Naive thymus-derived CD4-positive, alpha-beta T cell (primary cell): Measurements from ENCODE around the gene IRX2. TPM values are rescaled to one million over a fixed set of nuclear protein-coding genes. Genes with fewer than 3 reads are reported as not detected.

Experiments used
- ATAC-seq: fragments of 150-1000 bp; cut with Tn5 transposase; 2 replicates; pipeline ENCODE4 v1.10.0; 2021; ENCODE audit warnings: mild to moderate bottlenecking, moderate library complexity
- CTCF ChIA-PET: fragments of 350-600 bp; sonication (Branson Sonifier 250); formaldehyde crosslinking; loops from one replicate; lab custom pipeline; 2021; ENCODE audit warnings: antibody characterized with exemption; lab: Charles Lee
- POLR2A ChIA-PET: fragments of 350-600 bp; sonication (Branson Sonifier 250); formaldehyde crosslinking; loops from one replicate; lab custom pipeline; 2021; ENCODE audit warnings: antibody characterized with exemption, inconsistent platforms; lab: Charles Lee
- DNase-seq, 9 donors: peaks; one replicate each; pipeline versions ENCODE4 v3.0.0 to v3.0.0-alpha.2; 2020 to 2022; ENCODE audit warnings: mixed read lengths in 1 of 9
- H3K27ac ChIP-seq: one replicate; pipeline ENCODE4 v1.7.0; 2013; ENCODE audit warnings: mild to moderate bottlenecking, low read depth, low read length, moderate library complexity
- H3K27me3 ChIP-seq, 2 donors: one replicate each; pipeline ENCODE4 v1.7.0; 2013; ENCODE audit warnings: low read length in 2 of 2, mild to moderate bottlenecking in 2 of 2, moderate library complexity in 2 of 2; ENCODE audit not compliant: control insufficient read depth in 2 of 2, insufficient read depth in 2 of 2
- H3K36me3 ChIP-seq, 3 experiments: 1 replicate in 2 of 3; 2 replicates in 1 of 3; pipeline ENCODE4 v1.7.0; 2013; ENCODE audit warnings: low read length in 3 of 3, mild to moderate bottlenecking in 3 of 3, moderate library complexity in 1 of 3; ENCODE audit not compliant: insufficient read depth in 3 of 3, control insufficient read depth in 2 of 3
- H3K4me1 ChIP-seq, 2 donors: one replicate each; pipeline ENCODE4 v1.7.0; 2013; ENCODE audit warnings: low read length in 2 of 2, mild to moderate bottlenecking in 2 of 2, moderate library complexity in 1 of 2; ENCODE audit not compliant: control insufficient read depth in 2 of 2, insufficient read depth in 2 of 2
- H3K4me3 ChIP-seq: 2 replicates; pipeline ENCODE4 v1.7.0; 2013; ENCODE audit warnings: mild to moderate bottlenecking, low read length
- H3K9me3 ChIP-seq, 3 experiments: 1 replicate in 2 of 3; 2 replicates in 1 of 3; pipeline ENCODE4 v1.7.0; 2013; ENCODE audit warnings: low read length in 3 of 3; ENCODE audit not compliant: control insufficient read depth in 2 of 3
- H3K27ac Mint-ChIP-seq, 9 donors: one replicate each; pipeline ENCODE4 v1.8.0; 2020 to 2022; ENCODE audit warnings: mixed read lengths in 9 of 9, mild to moderate bottlenecking in 8 of 9, moderate library complexity in 5 of 9, inconsistent platforms in 2 of 9
- H3K27me3 Mint-ChIP-seq, 5 donors: one replicate each; pipeline ENCODE4 v1.8.0; 2021 to 2022; ENCODE audit warnings: mixed read lengths in 5 of 5, mild to moderate bottlenecking in 1 of 5
- H3K36me3 Mint-ChIP-seq, 5 donors: one replicate each; pipeline ENCODE4 v1.8.0; 2020 to 2022; ENCODE audit warnings: mixed read lengths in 5 of 5, mild to moderate bottlenecking in 3 of 5, inconsistent platforms in 1 of 5
- H3K4me1 Mint-ChIP-seq, 7 donors: one replicate each; pipeline ENCODE4 v1.8.0; 2020 to 2022; ENCODE audit warnings: mixed read lengths in 7 of 7, mild to moderate bottlenecking in 3 of 7, inconsistent platforms in 1 of 7
- H3K4me3 Mint-ChIP-seq, 10 donors: one replicate each; pipeline ENCODE4 v1.8.0; 2020 to 2022; ENCODE audit warnings: mild to moderate bottlenecking in 10 of 10, mixed read lengths in 10 of 10, moderate library complexity in 6 of 10, inconsistent platforms in 2 of 10
- H3K9me3 Mint-ChIP-seq, 11 donors: one replicate each; pipeline ENCODE4 v1.8.0; 2020 to 2022; ENCODE audit warnings: mixed read lengths in 11 of 11, mild to moderate bottlenecking in 4 of 11, inconsistent platforms in 1 of 11, moderate library complexity in 1 of 11
- intact Hi-C, 2 donors: fragments of 100-400 bp; cut with micrococcal nuclease; formaldehyde crosslinking; loops; one replicate each; pipeline ENCODE4 v1.15.1; 2023
- polyA plus RNA-seq, 2 donors: library from polyadenylated mRNA; unstranded; fragments of 300-500 nt; fragmentation: Illumina TruSeq; gene quantifications; one replicate each; pipeline ENCODE4 v1.2.3, GENCODE V29; 2021
- total RNA-seq, 6 experiments: library from RNA in 5 of 6; stranded (reverse) in 5 of 6; gene quantifications; 1 replicate in 5 of 6; 2 replicates in 1 of 6; pipeline ENCODE4 v1.2.3 and lab custom pipeline; 2021 to 2026

The IRX2 gene
- total and polyA plus RNA-seq, 7 experiments from 2014 or later: not detected

DNA sequence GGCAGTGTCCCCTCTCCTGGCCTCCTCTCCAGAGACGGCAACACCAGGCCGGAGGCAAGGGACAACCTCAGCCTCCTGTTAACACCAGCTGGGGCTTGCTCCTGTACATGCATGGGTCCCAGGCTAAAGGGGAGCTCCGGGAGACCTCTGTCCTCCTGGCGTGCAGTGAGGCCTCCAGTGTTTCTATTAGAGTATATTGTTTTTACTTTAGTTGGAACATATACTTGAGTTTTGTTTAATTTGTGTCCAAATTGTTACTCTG, 12.0 kb upstream of the IRX2 start:
- Histone ChIP-seq H3K4me3 (no peak overlapping the region), H3K4me1 (no peaks in the 10 kb centered on the region), H3K27ac (no peak overlapping the region), H3K36me3 (no peaks in the 10 kb centered on the region), H3K9me3 (no peaks in the 10 kb centered on the region), H3K27me3 (no peaks in the 10 kb centered on the region)
- ChIA-PET POLR2A (no interaction called here), CTCF (no interaction called here)
- no peaks in the 10 kb centered on the region for H3K4me1 Mint-ChIP-seq
- no peak for ATAC-seq
- peaks cover 0 to 7% (median 2%) of the 10 kb centered on the region in 11 donors for H3K9me3 Mint-ChIP-seq
- no peak for DNase-seq
- H3K27me3 Mint-ChIP-seq: peaks cover 12 to 61% (median 38%) of the 10 kb centered on the region in 5 donors
- intact Hi-C loops: no loop called here
- no peaks in the 10 kb centered on the region for H3K36me3 Mint-ChIP-seq
- no peak overlapping the region for H3K27ac Mint-ChIP-seq
- no peak overlapping the region for H3K4me3 Mint-ChIP-seq

DNA sequence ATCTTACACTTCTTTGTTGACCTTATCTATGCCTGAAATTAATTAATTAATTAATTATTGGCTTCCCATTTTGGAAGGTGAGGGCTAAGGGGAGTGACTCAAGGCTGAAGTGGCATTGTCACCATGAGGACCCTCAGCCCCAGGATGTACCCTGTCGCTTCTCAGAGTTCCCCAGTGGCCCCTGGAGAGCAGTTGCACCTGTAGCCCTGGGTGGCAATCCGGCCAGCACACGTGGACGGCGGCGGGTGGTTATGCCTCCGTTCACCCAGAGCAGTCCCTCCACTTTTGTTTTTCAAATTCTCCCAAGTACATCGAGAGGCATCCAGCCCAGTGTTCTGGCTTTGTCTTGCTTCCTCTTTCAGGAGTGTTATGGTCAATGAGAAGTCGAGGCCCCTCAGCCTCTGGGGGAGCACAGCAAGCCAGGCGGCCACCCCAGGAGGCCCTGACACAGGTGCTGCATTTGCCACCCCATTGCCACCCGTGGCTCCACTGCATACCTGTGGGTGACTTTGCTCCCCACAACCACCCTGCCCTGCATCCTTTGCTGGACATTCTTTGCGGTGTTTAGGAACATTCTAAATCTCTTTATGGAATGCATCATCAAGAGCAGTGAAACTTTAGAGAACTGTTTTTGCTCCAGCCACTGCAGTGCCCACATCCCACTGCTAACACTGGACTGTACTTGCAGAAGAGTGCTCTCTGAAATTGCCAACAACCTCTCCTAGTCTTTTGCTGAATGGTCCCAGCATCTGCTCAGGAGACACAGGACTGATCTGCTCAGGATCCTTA, 11.5 kb upstream of the IRX2 start:
- Mint-ChIP-seq H3K36me3 (no peaks in the 10 kb centered on the region), H3K4me3 (no peak overlapping the region), H3K27ac (no peak overlapping the region), H3K4me1 (no peaks in the 10 kb centered on the region), H3K9me3 (peaks cover 0 to 6% (median 3%) of the 10 kb centered on the region in 11 donors), H3K27me3 (peaks cover 15 to 63% (median 41%) of the 10 kb centered on the region in 5 donors)
- ChIA-PET CTCF (no interaction called here), POLR2A (no interaction called here)
- DNase-seq: no peak
- H3K27ac ChIP-seq: no peak overlapping the region
- H3K9me3 ChIP-seq: no peaks in the 10 kb centered on the region
- H3K4me3 ChIP-seq: no peak overlapping the region
- intact Hi-C loops: no loop called here
- ATAC-seq: no peak
- H3K36me3 ChIP-seq: no peaks in the 10 kb centered on the region
- no peaks in the 10 kb centered on the region for H3K27me3 ChIP-seq
- no peaks in the 10 kb centered on the region for H3K4me1 ChIP-seq

DNA sequence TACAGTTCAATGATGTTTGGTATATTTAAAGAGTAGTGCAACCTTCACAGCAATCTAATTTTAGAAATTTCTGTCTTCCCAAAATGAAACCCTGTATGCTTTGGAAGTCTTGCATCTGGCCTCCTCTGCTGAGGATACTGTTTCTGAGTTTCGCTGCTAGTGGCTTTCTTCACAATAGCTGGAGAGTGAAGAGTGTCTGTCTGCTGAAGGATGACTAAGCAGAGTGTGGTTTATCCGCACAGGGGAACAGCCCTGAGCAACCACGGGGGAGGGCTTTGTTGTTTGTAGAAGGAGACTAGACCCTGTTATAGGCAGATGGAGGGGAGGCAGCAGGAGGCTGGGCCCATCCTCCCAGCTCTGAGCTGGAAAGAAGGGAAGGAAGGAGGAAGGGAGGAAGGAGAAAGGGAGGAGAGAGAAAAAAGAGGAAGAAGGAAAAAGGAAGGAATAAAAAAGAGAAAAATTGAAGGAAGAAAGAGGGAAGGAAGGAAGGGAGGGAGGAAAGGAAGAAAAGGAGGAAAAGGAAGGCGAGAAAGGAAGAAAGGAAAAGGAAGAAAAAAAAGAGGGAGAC, 10.5 kb upstream of the IRX2 start:
- no peak overlapping the region for H3K27ac Mint-ChIP-seq
- POLR2A ChIA-PET: no interaction called here

DNA sequence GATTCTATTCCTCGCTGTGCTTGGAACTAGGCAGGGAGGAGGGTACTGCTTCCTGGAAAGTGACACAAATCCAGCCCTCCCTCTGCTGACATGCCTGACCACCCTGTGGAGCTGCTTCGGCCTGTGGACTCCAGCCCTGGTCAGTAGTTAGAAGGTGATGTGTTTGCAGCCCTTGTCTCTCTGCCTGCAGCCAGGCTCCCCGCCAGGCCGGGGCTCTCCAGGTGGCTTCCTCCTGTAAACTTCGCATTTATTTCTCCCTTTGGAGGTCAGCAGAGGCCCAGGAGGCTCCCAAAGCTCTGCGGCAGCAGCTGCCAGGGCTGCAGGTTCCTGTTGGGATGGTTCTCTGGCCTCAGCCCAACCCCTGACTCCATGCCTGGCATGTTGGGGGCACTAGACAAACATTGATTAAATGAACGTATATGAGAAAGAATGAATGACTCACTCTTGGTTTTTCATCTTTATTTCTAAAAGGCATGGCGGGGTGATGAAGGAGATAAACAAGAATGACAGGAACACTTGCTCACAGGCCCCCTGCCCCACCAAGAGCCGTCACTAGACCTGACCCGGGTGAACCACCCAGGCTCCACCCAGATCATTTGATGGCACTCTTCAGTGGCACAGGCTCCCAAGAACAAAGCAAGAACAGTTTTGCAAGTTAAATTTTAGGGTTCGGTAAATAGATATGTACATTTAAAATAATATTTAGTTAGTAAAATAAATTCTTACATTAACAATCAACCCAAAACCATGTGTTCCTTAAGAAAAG, 8.4 kb upstream of the IRX2 start:
- H3K27me3 ChIP-seq: no peaks in the 10 kb centered on the region
- Mint-ChIP-seq H3K27ac (no peak overlapping the region), H3K4me3 (no peak overlapping the region), H3K27me3 (peaks cover 39 to 80% (median 51%) of the 10 kb centered on the region in 5 donors), H3K9me3 (peaks cover 0 to 11% (median 1%) of the 10 kb centered on the region in 11 donors), H3K4me1 (peaks cover 0 to 19% (median 9%) of the 10 kb centered on the region in 7 donors), H3K36me3 (peaks cover 0 to 3% (median 0%) of the 10 kb centered on the region in 5 donors)
- H3K4me1 ChIP-seq: no peaks in the 10 kb centered on the region
- no peaks in the 10 kb centered on the region for H3K9me3 ChIP-seq
- POLR2A ChIA-PET: no interaction called here
- H3K36me3 ChIP-seq: no peaks in the 10 kb centered on the region
- no peak for DNase-seq
- no peak for ATAC-seq
- H3K4me3 ChIP-seq: no peak overlapping the region
- intact Hi-C loops: loop anchor here in 1 of 2 donors (5.0 kb wide), 1 partner anchor 832 kb away; no protein-coding TSS in a partner anchor
- H3K27ac ChIP-seq: no peak overlapping the region
- CTCF ChIA-PET: no interaction called here

More for the DNA sequence above, 10.5 kb upstream of the IRX2 start:
- CTCF ChIA-PET: no interaction called here
- intact Hi-C loops: no loop called here
- Histone ChIP-seq H3K9me3 (no peaks in the 10 kb centered on the region), H3K36me3 (no peaks in the 10 kb centered on the region), H3K4me3 (no peak overlapping the region), H3K4me1 (no peaks in the 10 kb centered on the region), H3K27me3 (no peaks in the 10 kb centered on the region), H3K27ac (no peak overlapping the region)
- DNase-seq: no peak
- Mint-ChIP-seq H3K9me3 (peaks cover 0 to 10% (median 2%) of the 10 kb centered on the region in 11 donors), H3K36me3 (no peaks in the 10 kb centered on the region), H3K4me1 (peaks cover 0 to 2% (median 0%) of the 10 kb centered on the region in 7 donors), H3K4me3 (no peak overlapping the region), H3K27me3 (peaks cover 24 to 73% (median 45%) of the 10 kb centered on the region in 5 donors)
- no peak for ATAC-seq

DNA sequence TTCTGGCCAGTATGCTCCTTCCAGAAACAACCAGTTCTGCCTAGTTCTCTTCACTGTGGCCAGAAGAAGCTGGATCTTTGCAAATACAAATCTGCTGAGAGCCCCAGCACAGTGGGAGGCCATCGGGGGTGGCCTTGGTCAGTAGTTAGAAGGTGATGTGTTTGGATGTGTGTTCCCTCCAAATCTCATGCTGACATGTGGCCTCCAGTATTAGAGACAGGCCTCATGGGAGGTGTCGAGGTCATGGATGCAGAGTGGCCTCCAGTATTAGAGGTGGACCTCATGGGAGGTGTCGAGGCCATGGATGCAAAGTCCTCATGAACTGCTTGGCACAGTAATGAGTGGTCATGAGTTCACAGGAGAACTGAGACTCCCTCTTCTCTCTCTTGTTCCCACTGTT, 7.6 kb upstream of the IRX2 start:
- intact Hi-C loops: loop anchor here in 1 of 2 donors (5.0 kb wide), 1 partner anchor 833 kb away; no protein-coding TSS in a partner anchor
- Histone ChIP-seq H3K36me3 (no peaks in the 10 kb centered on the region), H3K4me1 (no peaks in the 10 kb centered on the region), H3K9me3 (no peaks in the 10 kb centered on the region), H3K27ac (no peak overlapping the region), H3K4me3 (no peak overlapping the region), H3K27me3 (no peaks in the 10 kb centered on the region)
- CTCF ChIA-PET: no interaction called here
- Mint-ChIP-seq H3K9me3 (peaks cover 0 to 13% (median 2%) of the 10 kb centered on the region in 11 donors), H3K4me3 (no peak overlapping the region), H3K27ac (no peak overlapping the region), H3K27me3 (peaks cover 44 to 77% (median 55%) of the 10 kb centered on the region in 5 donors), H3K36me3 (peaks cover 0 to 3% (median 0%) of the 10 kb centered on the region in 5 donors), H3K4me1 (peaks cover 4 to 23% (median 12%) of the 10 kb centered on the region in 7 donors)
- POLR2A ChIA-PET: no interaction called here
- DNase-seq: no peak
- no peak for ATAC-seq

DNA sequence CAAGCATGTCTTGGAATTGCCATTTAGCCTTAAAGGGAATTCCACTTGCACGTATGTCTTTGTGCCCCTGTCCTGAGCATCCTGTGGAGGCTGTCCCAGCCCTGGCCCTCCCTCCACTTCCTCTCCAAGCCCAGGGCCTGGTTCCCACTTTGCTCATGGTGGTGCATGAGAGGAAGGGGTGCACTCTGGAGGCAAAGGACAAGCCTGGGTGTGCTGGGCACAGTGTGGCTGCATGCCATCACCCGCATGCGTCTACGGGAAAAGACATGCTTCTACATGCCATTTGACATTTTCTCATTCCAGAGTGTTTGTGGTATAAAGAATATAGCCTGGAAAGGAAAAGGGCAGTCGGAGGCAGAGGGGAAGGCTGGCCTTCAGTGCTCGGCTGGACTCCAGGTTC, 7.2 kb upstream of the IRX2 start:
- no peaks in the 10 kb centered on the region for H3K9me3 ChIP-seq
- Mint-ChIP-seq H3K9me3 (peaks cover 0 to 13% (median under 1%) of the 10 kb centered on the region in 11 donors), H3K4me1 (peaks cover 6 to 25% (median 13%) of the 10 kb centered on the region in 7 donors), H3K27me3 (peaks cover 43 to 77% (median 57%) of the 10 kb centered on the region in 5 donors), H3K27ac (no peak overlapping the region), H3K4me3 (no peak overlapping the region), H3K36me3 (peaks cover 0 to 3% (median 0%) of the 10 kb centered on the region in 5 donors)
- CTCF ChIA-PET: no interaction called here
- H3K27me3 ChIP-seq: no peaks in the 10 kb centered on the region
- no peak for ATAC-seq
- DNase-seq: no peak
- H3K36me3 ChIP-seq: no peaks in the 10 kb centered on the region
- no peak overlapping the region for H3K4me3 ChIP-seq
- intact Hi-C loops: loop anchor here in 1 of 2 donors (5.0 kb wide), 1 partner anchor 834 kb away; no protein-coding TSS in a partner anchor
- POLR2A ChIA-PET: no interaction called here
- H3K4me1 ChIP-seq: no peaks in the 10 kb centered on the region
- H3K27ac ChIP-seq: no peak overlapping the region
